Spinal cord (tissue), 10 donors: ENCODE results near the gene EID3. TPM values are rescaled to one million over a fixed set of nuclear protein-coding genes. Genes with fewer than 3 reads are reported as not detected.
"Not testable (repeated sequence)": the region's sequence is repeated elsewhere in the genome, so short reads cannot be mapped to it uniquely, and the experiment has no call there.

Source experiments
- DNase-seq, 6 donors: peaks; one replicate each; pipeline versions ENCODE4 v3.0.0 to v3.0.0-alpha.2; 2013 to 2015; ENCODE audit warnings: low spot score in 6 of 6, low read depth in 4 of 6
- H3K27ac ChIP-seq: one replicate; pipeline ENCODE4 v1.5.1; 2013; ENCODE audit warnings: low read depth, low read length, control low read depth
- H3K27me3 ChIP-seq: one replicate; pipeline ENCODE4 v1.6.1; 2013; ENCODE audit warnings: low read length; ENCODE audit not compliant: control insufficient read depth, insufficient read depth
- H3K36me3 ChIP-seq: one replicate; pipeline ENCODE4 v1.6.1; 2013; ENCODE audit warnings: low read length; ENCODE audit not compliant: control insufficient read depth, insufficient read depth
- H3K4me1 ChIP-seq: one replicate; pipeline ENCODE4 v1.6.1; 2013; ENCODE audit warnings: low read length; ENCODE audit not compliant: control insufficient read depth, insufficient read depth
- H3K4me3 ChIP-seq: one replicate; pipeline ENCODE4 v1.5.1; 2013; ENCODE audit warnings: low read depth, low read length, control low read depth
- H3K9me3 ChIP-seq: one replicate; pipeline ENCODE4 v1.6.1; 2013; ENCODE audit warnings: low read length; ENCODE audit not compliant: control insufficient read depth, insufficient read depth
- WGBS: methylation state at CpG from one replicate; pipeline ENCODE4 v1.1.5; 2013; ENCODE audit warnings: missing lambda C conversion rate; ENCODE audit not compliant: insufficient coverage; 5-methylcytosine and 5-hydroxymethylcytosine counted together
- long read RNA-seq, 4 donors: transcript quantifications; one replicate each; lab custom pipeline, GENCODE V29; 2026
- polyA plus RNA-seq, 2 donors: library from polyadenylated mRNA; unstranded; fragments of 120-200 nt; gene quantifications; one replicate each; pipeline ENCODE4 v1.2.1, GENCODE V29; 2013; ENCODE audit not compliant: insufficient read length in 2 of 2
- total RNA-seq, 2 donors: library from RNA; depleted of rRNA in 1 of 2; stranded (reverse); fragments of 120-200 nt in 1 of 2; fragments of >200 nt in 1 of 2; gene quantifications; one replicate each; pipeline versions ENCODE4 v1.2.3 to v1.2.4, GENCODE V29; 2013 to 2014
- donor health status: healthy.

EID3 gene
- 1 to 10 TPM; 5.3 to 6.5 TPM for total RNA-seq
- 1 to 10 TPM; 4.3 to 4.7 TPM for polyA plus RNA-seq
- long read RNA-seq, donor 1, transcript EID3-201 (1 exons, 1,467 nt), result major isoform, 6 of 6 reads
- long read RNA-seq, donor 1, partial matches to known transcripts, result 0 of 6 reads
- long read RNA-seq, donor 1, other reads (novel, unspliced or antisense), result 0 of 6 reads
- long read RNA-seq, donor 2, result 0 reads
- long read RNA-seq, donor 3, partial matches to known transcripts, result 0 of 3 reads
- long read RNA-seq, donor 3, other reads (novel, unspliced or antisense), result 0 of 3 reads
- long read RNA-seq, donor 4, partial matches to known transcripts, result 0 of 4 reads
- long read RNA-seq, donor 4, other reads (novel, unspliced or antisense), result 0 of 4 reads

GRCh38 chr12:104303538-104304151 lies at the start of gene EID3:
Gene EID3, plus strand, starts transcription at chr12:104303739. Its CDS starts 196 bp downstream, at chr12:104303935.
- Histone ChIP-seq H3K9me3 (no peaks in the 10 kb centered on the region), H3K27me3 (no peaks in the 10 kb centered on the region), H3K36me3 (peaks cover 2% of the 10 kb centered on the region), H3K4me1 (peaks cover 12% of the 10 kb centered on the region), H3K27ac (peak within 1 kb of the TSS; percentile 58), H3K4me3 (peak within 1 kb of the TSS; percentile 54)
- 3% methylated on average over 63 of the region's 63 CpGs for WGBS
- DNase-seq, result peak; percentile 62 to 93 (median 68)

GRCh38 chr12:104257913-104258472 lies 45.5 kb upstream of the EID3 start:
- Histone ChIP-seq H3K36me3 (no peaks in the 10 kb centered on the region), H3K27me3 (no peaks in the 10 kb centered on the region)

GRCh38 chr12:104258476-104259067 lies 45.0 kb upstream of the EID3 start:
- no peak for DNase-seq

More at GRCh38 chr12:104257913-104258472, 45.5 kb upstream of the EID3 start:
- no peak overlapping the region for H3K4me3 ChIP-seq
- no peak for DNase-seq
- no peaks in the 10 kb centered on the region for H3K4me1 ChIP-seq
- no peaks in the 10 kb centered on the region for H3K9me3 ChIP-seq
- H3K27ac ChIP-seq, result no peak overlapping the region

GRCh38 chr12:104263026-104263425 lies 40.5 kb upstream of the EID3 start:
- Histone ChIP-seq H3K9me3 (no peaks in the 10 kb centered on the region), H3K27ac (no peak overlapping the region), H3K4me1 (no peaks in the 10 kb centered on the region), H3K4me3 (no peak overlapping the region), H3K36me3 (no peaks in the 10 kb centered on the region), H3K27me3 (no peaks in the 10 kb centered on the region)
- no peak for DNase-seq
- whole genome bisulfite sequencing, result no CpG with 5 or more reads among the region's 4 CpGs

More at GRCh38 chr12:104258476-104259067, 45.0 kb upstream of the EID3 start:
- Histone ChIP-seq H3K27ac (no peak overlapping the region), H3K27me3 (no peaks in the 10 kb centered on the region), H3K4me1 (no peaks in the 10 kb centered on the region), H3K9me3 (no peaks in the 10 kb centered on the region), H3K4me3 (no peak overlapping the region), H3K36me3 (no peaks in the 10 kb centered on the region)
- 100% methylated on average over 1 of the region's 2 CpGs for WGBS

- Histone ChIP-seq H3K4me3 (no peak overlapping the region), H3K4me1 (no peaks in the 10 kb centered on the region), H3K27ac (no peak overlapping the region), H3K36me3 (no peaks in the 10 kb centered on the region), H3K9me3 (no peaks in the 10 kb centered on the region), H3K27me3 (no peaks in the 10 kb centered on the region)
- peak in 1 of 6 donors; percentile 7 for DNase-seq
- no CpG with 5 or more reads among the region's 1 CpG for WGBS
Observed at GRCh38 chr12:104263580-104264358, 39.8 kb upstream of the EID3 start.

GRCh38 chr12:104265436-104265835 lies 38.1 kb upstream of the EID3 start:
- not testable (repeated sequence) for H3K27me3 ChIP-seq, H3K4me3 ChIP-seq, H3K27ac ChIP-seq, H3K4me1 ChIP-seq, H3K36me3 ChIP-seq, DNase-seq, H3K9me3 ChIP-seq
- 91% methylated on average over 4 of the region's 24 CpGs for WGBS

- H3K4me1 ChIP-seq, result no peaks in the 10 kb centered on the region
- H3K27ac ChIP-seq, result no peak overlapping the region
- no peak for DNase-seq
- H3K9me3 ChIP-seq, result no peaks in the 10 kb centered on the region
- 88% methylated on average over 9 of the region's 11 CpGs for WGBS
- no peak overlapping the region for H3K4me3 ChIP-seq
- H3K36me3 ChIP-seq, result no peaks in the 10 kb centered on the region
- H3K27me3 ChIP-seq, result no peaks in the 10 kb centered on the region
Observed at GRCh38 chr12:104272938-104273337, 30.6 kb upstream of the EID3 start.

GRCh38 chr12:104273503-104273902 lies 30.0 kb upstream of the EID3 start:
- no peak for DNase-seq
- Histone ChIP-seq H3K9me3 (no peaks in the 10 kb centered on the region), H3K4me3 (no peak overlapping the region), H3K36me3 (no peaks in the 10 kb centered on the region), H3K27ac (no peak overlapping the region), H3K4me1 (no peaks in the 10 kb centered on the region), H3K27me3 (no peaks in the 10 kb centered on the region)
- WGBS, result 100% methylated on average over 3 of the region's 11 CpGs

- WGBS, result 88% methylated on average over 2 of the region's 4 CpGs
- Histone ChIP-seq H3K4me1 (no peaks in the 10 kb centered on the region), H3K27me3 (no peaks in the 10 kb centered on the region), H3K27ac (no peak overlapping the region), H3K36me3 (no peaks in the 10 kb centered on the region), H3K4me3 (no peak overlapping the region), H3K9me3 (no peaks in the 10 kb centered on the region)
- DNase-seq, result no peak
Observed at GRCh38 chr12:104274811-104275210, 28.7 kb upstream of the EID3 start.
